H9 (cell line): ENCODE data around the gene CCKAR. TPM values are rescaled to one million over a fixed set of nuclear protein-coding genes. Genes with fewer than 3 reads are reported as not detected.

Experiments
- DNase-seq: peaks from one replicate; pipeline ENCODE4 v3.0.0-alpha.2; 2017
- H2AFZ ChIP-seq: one replicate; pipeline ENCODE4 v1.6.1; 2013; ENCODE audit warnings: mild to moderate bottlenecking, low read length, control low read depth, moderate library complexity
- H2AK5ac ChIP-seq: 2 replicates; pipeline ENCODE4 v1.6.1; 2013; ENCODE audit warnings: low read length, control low read depth, mixed read lengths; ENCODE audit not compliant: insufficient read length
- H2BK120ac ChIP-seq: one replicate; pipeline ENCODE4 v1.6.1; 2013; ENCODE audit warnings: low read depth, mild to moderate bottlenecking, low read length, control low read depth, inconsistent platforms; ENCODE audit not compliant: poor library complexity, severe bottlenecking
- H2BK12ac ChIP-seq: 2 replicates; pipeline ENCODE4 v1.6.1; 2013; ENCODE audit warnings: low read length, control low read depth, mixed read lengths, low read depth; ENCODE audit not compliant: insufficient read length
- H2BK15ac ChIP-seq: 2 replicates; pipeline ENCODE4 v1.6.1; 2013; ENCODE audit warnings: low read depth, low read length, control low read depth
- H2BK20ac ChIP-seq: one replicate; pipeline ENCODE4 v1.6.1; 2013; ENCODE audit warnings: low read depth, mild to moderate bottlenecking, low read length, control low read depth, inconsistent platforms; ENCODE audit not compliant: poor library complexity, severe bottlenecking
- H2BK5ac ChIP-seq: 2 replicates; pipeline ENCODE4 v1.6.1; 2013; ENCODE audit warnings: low read length, control low read depth, mixed read lengths; ENCODE audit not compliant: insufficient read length
- H3K14ac ChIP-seq: 2 replicates; pipeline ENCODE4 v1.6.1; 2013; ENCODE audit warnings: low read length, control low read depth; ENCODE audit not compliant: insufficient read depth
- H3K18ac ChIP-seq: 2 replicates; pipeline ENCODE4 v1.6.1; 2013; ENCODE audit warnings: low read depth, mild to moderate bottlenecking, mixed read lengths, low read length, control low read depth; ENCODE audit not compliant: insufficient read length
- H3K23ac ChIP-seq: 2 replicates; pipeline ENCODE4 v1.6.1; 2013; ENCODE audit warnings: low read length, control low read depth, mixed read lengths, low read depth; ENCODE audit not compliant: insufficient read length
- H3K23me2 ChIP-seq: 2 replicates; pipeline ENCODE4 v1.6.1; 2013; ENCODE audit warnings: low read depth, mild to moderate bottlenecking, mixed read lengths, low read length, control low read depth; ENCODE audit not compliant: insufficient read length, poor library complexity, severe bottlenecking
- H3K27ac ChIP-seq: 2 replicates; pipeline ENCODE4 v1.5.1; 2013; ENCODE audit warnings: low read length, control low read depth, mixed read lengths, low read depth; ENCODE audit not compliant: insufficient read length
- H3K27me3 ChIP-seq: 2 replicates; pipeline ENCODE4 v1.6.1; 2013; ENCODE audit warnings: low read length, control low read depth, inconsistent platforms; ENCODE audit not compliant: insufficient read depth
- H3K4ac ChIP-seq: 2 replicates; pipeline ENCODE4 v1.6.1; 2013; ENCODE audit warnings: low read depth, mild to moderate bottlenecking, control low read depth, inconsistent platforms, low read length, moderate library complexity
- H3K4me1 ChIP-seq: 2 replicates; pipeline ENCODE4 v1.6.1; 2013; ENCODE audit warnings: low read length, control low read depth, inconsistent platforms; ENCODE audit not compliant: insufficient read depth
- H3K4me2 ChIP-seq: 2 replicates; pipeline ENCODE4 v1.6.1; 2013; ENCODE audit warnings: low read length, control low read depth, mixed read lengths; ENCODE audit not compliant: insufficient read length, insufficient read depth
- H3K56ac ChIP-seq: 2 replicates; pipeline ENCODE4 v1.6.1; 2013; ENCODE audit warnings: low read depth, mild to moderate bottlenecking, mixed read lengths, low read length, control low read depth; ENCODE audit not compliant: insufficient read length
- H3K79me1 ChIP-seq: 2 replicates; pipeline ENCODE4 v1.6.1; 2013; ENCODE audit warnings: low read depth, mild to moderate bottlenecking, moderate library complexity, low read length, control low read depth, inconsistent platforms; ENCODE audit not compliant: insufficient read depth, poor library complexity, severe bottlenecking
- H3K79me2 ChIP-seq: 2 replicates; pipeline ENCODE4 v1.6.1; 2013; ENCODE audit warnings: low read length, control low read depth, inconsistent platforms; ENCODE audit not compliant: insufficient read depth
- H3K9ac ChIP-seq: 2 replicates; pipeline ENCODE4 v1.6.1; 2013; ENCODE audit warnings: low read length, control low read depth, mixed read lengths; ENCODE audit not compliant: insufficient read length; ENCODE audit errors: extremely low read depth
- H3K9me3 ChIP-seq: one replicate; pipeline ENCODE4 v1.6.1; 2013; ENCODE audit warnings: low read depth, low read length, inconsistent platforms; ENCODE audit not compliant: control insufficient read depth
- H3T11ph ChIP-seq: one replicate; pipeline ENCODE4 v1.6.1; 2013; ENCODE audit warnings: mild to moderate bottlenecking, low read length, control low read depth, inconsistent platforms
- H4K20me1 ChIP-seq: one replicate; pipeline ENCODE4 v1.6.1; 2013; ENCODE audit not compliant: control insufficient read depth, insufficient read length, insufficient read depth
- H4K5ac ChIP-seq: 2 replicates; pipeline ENCODE4 v1.6.1; 2013; ENCODE audit warnings: low read depth, mild to moderate bottlenecking, mixed read lengths, low read length, control low read depth; ENCODE audit not compliant: insufficient read length
- H4K8ac ChIP-seq: replicated peaks from 2 replicates; pipeline ENCODE4 v1.6.1; 2013; ENCODE audit warnings: low read length, control low read depth, mixed read lengths, low read depth; ENCODE audit not compliant: insufficient read length
- H4K91ac ChIP-seq: 2 replicates; pipeline ENCODE4 v1.6.1; 2013; ENCODE audit warnings: low read depth, mild to moderate bottlenecking, moderate library complexity, mixed read lengths, low read length, control low read depth; ENCODE audit not compliant: insufficient read length
- H3K27ac Mint-ChIP-seq, 3 experiments: 2 replicates in 2 of 3; 3 replicates in 1 of 3; pipeline ENCODE4 v1.8.0; 2020 to 2021; ENCODE audit warnings: mixed read lengths in 3 of 3, mild to moderate bottlenecking in 1 of 3, moderate library complexity in 1 of 3
- H3K27me3 Mint-ChIP-seq: 2 replicates; pipeline ENCODE4 v1.8.0; 2021; ENCODE audit warnings: low read depth, mild to moderate bottlenecking, moderate library complexity, mixed read lengths
- H3K36me3 Mint-ChIP-seq, 3 experiments: 2 replicates in 2 of 3; 3 replicates in 1 of 3; pipeline ENCODE4 v1.8.0; 2020 to 2021; ENCODE audit warnings: low read depth in 3 of 3, mixed read lengths in 3 of 3; ENCODE audit not compliant: insufficient read depth in 1 of 3
- H3K4me1 Mint-ChIP-seq, 2 experiments: 2 replicates each; pipeline ENCODE4 v1.8.0; 2020; ENCODE audit warnings: mixed read lengths in 2 of 2
- H3K4me3 Mint-ChIP-seq, 2 experiments: 2 replicates in 1 of 2; 3 replicates in 1 of 2; pipeline ENCODE4 v1.8.0; 2020 to 2021; ENCODE audit warnings: mild to moderate bottlenecking in 2 of 2, mixed read lengths in 2 of 2, moderate library complexity in 1 of 2
- H3K9me3 Mint-ChIP-seq, 2 experiments: 2 replicates in 1 of 2; 3 replicates in 1 of 2; pipeline ENCODE4 v1.8.0; 2020; ENCODE audit warnings: mild to moderate bottlenecking in 2 of 2, mixed read lengths in 2 of 2, moderate library complexity in 1 of 2
- WGBS: extraction: QIAGEN DNeasy Blood & Tissue Kit; methylation state at CpG from one replicate; pipeline ENCODE4 v1.1.7; 2013; ENCODE audit warnings: missing lambda C conversion rate, low lambda C conversion rate, mixed read lengths; ENCODE audit not compliant: insufficient read length; ENCODE audit errors: extremely low coverage; 5-methylcytosine and 5-hydroxymethylcytosine counted together
- total RNA-seq: library from RNA; stranded (reverse); gene quantifications from 2 replicates; pipeline ENCODE4 v1.2.1, GENCODE V29; 2021
- TF ChIP-seq, protein P1 (sequence below): fragments of 200-600 bp; sonication (generic); conservative IDR thresholded peaks from 3 replicates; pipeline ENCODE4 v1.8.0; 2021; ENCODE audit warnings: antibody characterized with exemption, mild to moderate bottlenecking

The CCKAR gene
- total RNA-seq, 1 experiment from 2014 or later, result not detected

DNA sequence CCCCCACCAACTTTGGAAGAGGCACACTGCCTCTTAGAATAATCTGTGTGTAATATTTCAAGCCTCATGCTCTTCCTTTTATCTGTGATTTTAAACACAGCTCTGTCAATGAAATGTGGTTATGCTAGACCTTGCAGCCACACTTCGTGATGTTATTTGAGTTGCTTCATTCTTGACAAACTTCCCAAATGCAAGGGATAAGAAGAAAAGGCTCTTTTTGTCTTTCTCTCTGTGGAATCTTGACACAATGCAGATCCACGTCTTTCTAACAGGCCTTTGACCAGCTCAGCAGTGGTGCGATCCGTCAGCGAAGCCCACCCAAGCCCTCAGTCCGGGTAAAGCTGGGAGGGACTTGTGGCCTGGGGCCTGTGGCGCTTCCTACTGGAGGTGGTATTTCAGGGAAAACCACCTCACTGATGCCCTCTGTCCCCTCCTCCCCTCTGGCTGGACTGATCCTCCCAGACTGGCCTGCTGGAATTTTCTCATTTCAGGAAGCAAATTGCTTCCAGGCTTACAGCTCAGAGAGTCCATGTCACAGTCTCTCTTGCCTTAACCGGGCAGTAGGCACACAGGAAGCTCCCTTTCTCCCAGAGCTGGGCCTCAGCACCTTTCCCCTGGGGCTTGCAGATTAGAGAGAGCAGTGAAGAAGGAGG is 19.5 kb upstream of the CCKAR start:
- Histone ChIP-seq H4K8ac (no peak overlapping the region), H2BK20ac (no peak overlapping the region), H4K20me1 (no peaks in the 10 kb centered on the region), H3K56ac (no peak overlapping the region), H2BK12ac (no peak overlapping the region), H3K23me2 (no peaks in the 10 kb centered on the region), H2BK120ac (no peak overlapping the region), H3K9ac (no peak overlapping the region), H2AK5ac (no peak overlapping the region), H2BK15ac (no peak overlapping the region), H3K23ac (no peak overlapping the region), H3K4ac (no peak overlapping the region), H3K79me1 (no peaks in the 10 kb centered on the region), H4K91ac (no peak overlapping the region), H4K5ac (no peak overlapping the region), H3K14ac (no peak overlapping the region), H3K27me3 (no peaks in the 10 kb centered on the region), H2AFZ (no peak overlapping the region), H3K9me3 (no peaks in the 10 kb centered on the region), H3K4me1 (no peaks in the 10 kb centered on the region), H3K18ac (no peak overlapping the region), H2BK5ac (no peak overlapping the region), H3K4me2 (no peak overlapping the region), H3K79me2 (no peaks in the 10 kb centered on the region), H3T11ph (no peak overlapping the region), H3K27ac (no peak overlapping the region)
- 0 out of 7 replicates have a peak, but pooled peaks cover 0 to 2% (median 0%) of the 10 kb centered on the region in 3 experiments for H3K36me3 Mint-ChIP-seq
- TF ChIP-seq, protein P1, sequence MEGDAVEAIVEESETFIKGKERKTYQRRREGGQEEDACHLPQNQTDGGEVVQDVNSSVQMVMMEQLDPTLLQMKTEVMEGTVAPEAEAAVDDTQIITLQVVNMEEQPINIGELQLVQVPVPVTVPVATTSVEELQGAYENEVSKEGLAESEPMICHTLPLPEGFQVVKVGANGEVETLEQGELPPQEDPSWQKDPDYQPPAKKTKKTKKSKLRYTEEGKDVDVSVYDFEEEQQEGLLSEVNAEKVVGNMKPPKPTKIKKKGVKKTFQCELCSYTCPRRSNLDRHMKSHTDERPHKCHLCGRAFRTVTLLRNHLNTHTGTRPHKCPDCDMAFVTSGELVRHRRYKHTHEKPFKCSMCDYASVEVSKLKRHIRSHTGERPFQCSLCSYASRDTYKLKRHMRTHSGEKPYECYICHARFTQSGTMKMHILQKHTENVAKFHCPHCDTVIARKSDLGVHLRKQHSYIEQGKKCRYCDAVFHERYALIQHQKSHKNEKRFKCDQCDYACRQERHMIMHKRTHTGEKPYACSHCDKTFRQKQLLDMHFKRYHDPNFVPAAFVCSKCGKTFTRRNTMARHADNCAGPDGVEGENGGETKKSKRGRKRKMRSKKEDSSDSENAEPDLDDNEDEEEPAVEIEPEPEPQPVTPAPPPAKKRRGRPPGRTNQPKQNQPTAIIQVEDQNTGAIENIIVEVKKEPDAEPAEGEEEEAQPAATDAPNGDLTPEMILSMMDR, result no peak
- H3K9me3 Mint-ChIP-seq, result no peaks in the 10 kb centered on the region; a peak in 2 of 5 replicates
- no peaks in the 10 kb centered on the region for H3K27me3 Mint-ChIP-seq
- no peak for DNase-seq
- no peak overlapping the region for H3K4me3 Mint-ChIP-seq
- H3K27ac Mint-ChIP-seq, result no peak overlapping the region
- no peaks in the 10 kb centered on the region for H3K4me1 Mint-ChIP-seq
- WGBS, result no CpG with 5 or more reads among the region's 8 CpGs
